ENCODE results near the gene PXMP2.

- TF ChIP-seq POLR2A (IDR thresholded peaks at IDR 0.05) (no peak), CTCF (IDR thresholded peaks at IDR 0.05) (no peak)
These were observed 32.6 kb downstream of the PXMP2 start for GRCh38 chr12:132719954-132720324.
